DND-41 (cell line): ENCODE data around the gene PI16.

Experiments used
- ATAC-seq: fragments of 200-7000 bp; cut with Tn5 transposase; 3 replicates; pipeline ENCODE4 v1.9.1; 2021; ENCODE audit warnings: low read depth; ENCODE audit not compliant: insufficient read depth
- DNase-seq: peaks from one replicate; pipeline ENCODE4 v3.0.0-alpha.2; 2020
- H2AFZ ChIP-seq: 2 replicates; pipeline ENCODE4 v1.6.0; 2012; ENCODE audit warnings: low read depth, low read length
- H3K27ac ChIP-seq: 2 replicates; pipeline ENCODE4 v1.5.1; 2012; ENCODE audit warnings: low read length, inconsistent platforms
- H3K27me3 ChIP-seq: fragments of 200-600 bp; sonication (generic); 2 replicates; pipeline ENCODE4 v1.6.0; 2012; ENCODE audit warnings: low read length, mild to moderate bottlenecking, inconsistent platforms; ENCODE audit not compliant: insufficient read depth, poor library complexity
- H3K36me3 ChIP-seq: 2 replicates; pipeline ENCODE4 v1.5.1; 2012; ENCODE audit warnings: low read length, inconsistent platforms; ENCODE audit not compliant: insufficient read depth
- H3K4me1 ChIP-seq: 2 replicates; pipeline ENCODE4 v1.5.1; 2012; ENCODE audit warnings: mild to moderate bottlenecking, low read length; ENCODE audit not compliant: insufficient read depth
- H3K4me2 ChIP-seq: 2 replicates; pipeline ENCODE4 v1.6.0; 2012; ENCODE audit warnings: mild to moderate bottlenecking, moderate library complexity, low read length, inconsistent platforms; ENCODE audit not compliant: insufficient read depth
- H3K4me3 ChIP-seq, 2 experiments: fragments of 200-600 bp in 1 of 2; shearing (Covaris generic) in 1 of 2; 2 replicates each; pipeline ENCODE4 v1.5.1; 2012 to 2016; ENCODE audit warnings: inconsistent platforms in 2 of 2, low read length in 2 of 2, mild to moderate bottlenecking in 2 of 2, low read depth in 1 of 2, moderate library complexity in 1 of 2
- H3K79me2 ChIP-seq: 2 replicates; pipeline ENCODE4 v1.6.0; 2012; ENCODE audit warnings: low read length, inconsistent platforms; ENCODE audit not compliant: insufficient read depth
- H3K9ac ChIP-seq: 2 replicates; pipeline ENCODE4 v1.6.0; 2012; ENCODE audit warnings: low read depth, mild to moderate bottlenecking, inconsistent platforms, low read length, moderate library complexity
- H3K9me3 ChIP-seq: 2 replicates; pipeline ENCODE4 v1.5.1; 2012; ENCODE audit warnings: low read length, moderate library complexity, mild to moderate bottlenecking, inconsistent platforms; ENCODE audit not compliant: insufficient read depth, severe bottlenecking
- H4K20me1 ChIP-seq: 2 replicates; pipeline ENCODE4 v1.6.0; 2012; ENCODE audit warnings: low read length; ENCODE audit not compliant: insufficient read depth
- CTCF ChIP-seq: IDR thresholded peaks from 2 replicates; pipeline ENCODE4 v1.5.1; 2012; ENCODE audit warnings: borderline replicate concordance, low read length, moderate library complexity, mild to moderate bottlenecking; ENCODE audit not compliant: poor library complexity, severe bottlenecking; ENCODE audit errors: extremely low read depth
- EZH2 ChIP-seq: IDR thresholded peaks from 3 replicates; pipeline ENCODE4 v1.6.1; 2012; ENCODE audit warnings: borderline replicate concordance, low read depth, mild to moderate bottlenecking, moderate library complexity, low read length, inconsistent platforms; ENCODE audit not compliant: severe bottlenecking

The PI16 gene

GRCh38 chr6:36929607-36930006 is 24.9 kb upstream of the PI16 start:
- DNase-seq (no peak), ATAC-seq (no peak)
- H3K36me3 ChIP-seq: peaks cover 13% of the 10 kb centered on the region
- no peaks in the 10 kb centered on the region for H3K79me2 ChIP-seq
- H3K4me3 ChIP-seq: no peak overlapping the region
- no peak overlapping the region for H2AFZ ChIP-seq
- TF ChIP-seq EZH2 (no peak), CTCF (no peak)
- H4K20me1 ChIP-seq: no peaks in the 10 kb centered on the region
- H3K9me3 ChIP-seq: no peaks in the 10 kb centered on the region
- no peak overlapping the region for H3K27ac ChIP-seq
- H3K9ac ChIP-seq: no peak overlapping the region
- no peaks in the 10 kb centered on the region for H3K27me3 ChIP-seq
- no peaks in the 10 kb centered on the region for H3K4me1 ChIP-seq
- no peak overlapping the region for H3K4me2 ChIP-seq

DNA sequence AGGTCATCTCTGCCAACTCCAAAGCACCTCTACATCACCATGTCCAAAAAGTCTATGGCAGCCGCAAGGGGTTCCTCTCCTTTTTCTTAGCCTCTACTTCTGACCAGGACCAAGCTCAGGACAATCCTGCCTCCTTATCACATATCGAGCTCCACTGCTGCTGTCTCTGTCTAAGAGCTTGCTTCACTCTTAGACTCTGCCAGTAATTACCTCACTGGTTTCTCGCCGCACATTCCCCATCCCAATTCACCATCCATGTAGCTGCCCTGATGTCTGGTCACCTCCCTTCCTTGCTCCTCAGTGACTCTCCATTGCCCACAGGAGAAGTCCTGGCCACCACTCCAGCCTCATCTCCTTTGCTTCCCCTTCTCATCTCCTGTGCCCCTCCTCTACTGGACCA is 24.1 kb upstream of the PI16 start:
- no peaks in the 10 kb centered on the region for H3K79me2 ChIP-seq
- no peaks in the 10 kb centered on the region for H3K9me3 ChIP-seq
- H3K4me2 ChIP-seq: no peak overlapping the region
- no peaks in the 10 kb centered on the region for H4K20me1 ChIP-seq
- ATAC-seq (no peak), DNase-seq (no peak)
- H3K36me3 ChIP-seq: peaks cover 5% of the 10 kb centered on the region
- no peaks in the 10 kb centered on the region for H3K4me1 ChIP-seq
- H2AFZ ChIP-seq: no peak overlapping the region
- H3K27ac ChIP-seq: no peak overlapping the region
- no peak overlapping the region for H3K9ac ChIP-seq
- no peaks in the 10 kb centered on the region for H3K27me3 ChIP-seq
- TF ChIP-seq CTCF (no peak), EZH2 (no peak)
- H3K4me3 ChIP-seq: no peak overlapping the region

DNA sequence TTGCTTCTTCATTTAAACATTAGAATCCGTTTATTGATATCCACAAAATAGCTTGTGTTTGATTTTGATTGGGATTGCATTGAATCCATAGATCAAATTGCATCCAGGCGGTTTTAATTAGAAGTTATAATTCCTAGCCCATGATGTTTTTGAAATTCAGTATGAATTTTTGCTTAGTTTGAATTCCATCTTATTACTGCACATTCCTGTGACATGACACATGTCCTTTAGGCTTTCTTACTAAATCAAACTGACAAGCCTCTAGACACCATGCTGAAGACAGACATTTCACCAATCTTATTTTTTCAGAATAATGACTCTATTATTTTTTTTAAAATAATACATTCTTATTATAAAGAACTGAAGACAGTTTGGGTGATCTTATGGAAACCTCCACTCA is 21.4 kb upstream of the PI16 start:
- Histone ChIP-seq H3K9me3 (no peaks in the 10 kb centered on the region), H4K20me1 (no peaks in the 10 kb centered on the region), H3K27ac (no peak overlapping the region), H3K36me3 (no peaks in the 10 kb centered on the region), H3K4me3 (no peak overlapping the region), H3K79me2 (no peaks in the 10 kb centered on the region), H3K9ac (no peak overlapping the region), H3K27me3 (no peaks in the 10 kb centered on the region), H2AFZ (no peak overlapping the region), H3K4me1 (no peaks in the 10 kb centered on the region), H3K4me2 (no peak overlapping the region)
- DNase-seq (no peak), ATAC-seq (no peak)
- TF ChIP-seq CTCF (no peak), EZH2 (no peak)

DNA sequence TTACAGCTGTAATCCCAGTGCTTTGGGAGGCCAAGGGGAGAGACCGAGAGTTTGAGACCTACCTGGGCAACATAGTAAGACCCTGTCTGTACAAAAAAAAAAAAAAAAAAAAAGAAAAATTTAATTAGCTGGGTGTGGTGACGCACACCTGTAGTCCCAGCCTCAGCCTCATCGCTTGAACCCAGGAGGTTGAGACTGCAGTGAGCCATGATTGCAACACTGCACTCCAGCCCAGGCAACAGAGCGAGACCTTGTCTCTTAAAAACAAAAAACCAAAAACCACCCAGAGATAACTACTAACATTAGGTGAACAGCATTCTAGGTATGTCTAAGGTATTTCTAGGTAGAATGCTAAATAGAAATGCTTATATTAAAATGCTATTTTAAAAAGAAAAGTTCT is 21.0 kb upstream of the PI16 start:
- Histone ChIP-seq H2AFZ (no peak overlapping the region), H3K9ac (no peak overlapping the region), H3K9me3 (no peaks in the 10 kb centered on the region), H3K27me3 (no peaks in the 10 kb centered on the region), H4K20me1 (no peaks in the 10 kb centered on the region), H3K79me2 (no peaks in the 10 kb centered on the region), H3K36me3 (no peaks in the 10 kb centered on the region), H3K4me3 (no peak overlapping the region), H3K27ac (no peak overlapping the region), H3K4me1 (no peaks in the 10 kb centered on the region), H3K4me2 (no peak overlapping the region)
- TF ChIP-seq CTCF: no peak
- no peak for TF ChIP-seq EZH2
- ATAC-seq (no peak), DNase-seq (no peak)
